Neutrophil (primary cell): Measurements from ENCODE around the gene UFSP2.

ENCODE experiments used
- H3K27ac ChIP-seq: fragments of 200-600 bp; sonication (generic); 2 replicates; pipeline ENCODE4 v1.5.1; 2016; ENCODE audit warnings: mild to moderate bottlenecking, moderate library complexity
- H3K27me3 ChIP-seq: fragments of 200-600 bp; sonication (generic); 2 replicates; pipeline ENCODE4 v1.6.0; 2016; ENCODE audit warnings: mild to moderate bottlenecking
- H3K36me3 ChIP-seq: fragments of 200-600 bp; sonication (generic); 2 replicates; pipeline ENCODE4 v1.5.1; 2017
- H3K4me1 ChIP-seq, 2 experiments: fragments of 200-600 bp in 1 of 2; sonication (generic) in 1 of 2; 1 replicate in 1 of 2; 2 replicates in 1 of 2; pipeline versions ENCODE4 v1.5.1 to v1.6.1; 2013 to 2016; ENCODE audit warnings: low read depth in 1 of 2, low read length in 1 of 2, mild to moderate bottlenecking in 1 of 2, moderate library complexity in 1 of 2; ENCODE audit not compliant: control insufficient read depth in 1 of 2, insufficient read depth in 1 of 2
- H3K4me3 ChIP-seq, 2 experiments: fragments of 200-600 bp in 1 of 2; sonication (generic) in 1 of 2; 1 replicate in 1 of 2; 2 replicates in 1 of 2; pipeline ENCODE4 v1.5.1; 2013 to 2016; ENCODE audit warnings: low read depth in 1 of 2, low read length in 1 of 2, mild to moderate bottlenecking in 1 of 2, moderate library complexity in 1 of 2
- H3K9me3 ChIP-seq: fragments of 200-600 bp; sonication (generic); 2 replicates; pipeline ENCODE4 v1.5.1; 2016
- TF ChIP-seq, protein P1 (sequence below): fragments of 200-600 bp; sonication (generic); IDR thresholded peaks from 2 replicates; pipeline ENCODE4 v1.5.1; 2016; ENCODE audit warnings: antibody characterized with exemption

UFSP2 gene

DNA sequence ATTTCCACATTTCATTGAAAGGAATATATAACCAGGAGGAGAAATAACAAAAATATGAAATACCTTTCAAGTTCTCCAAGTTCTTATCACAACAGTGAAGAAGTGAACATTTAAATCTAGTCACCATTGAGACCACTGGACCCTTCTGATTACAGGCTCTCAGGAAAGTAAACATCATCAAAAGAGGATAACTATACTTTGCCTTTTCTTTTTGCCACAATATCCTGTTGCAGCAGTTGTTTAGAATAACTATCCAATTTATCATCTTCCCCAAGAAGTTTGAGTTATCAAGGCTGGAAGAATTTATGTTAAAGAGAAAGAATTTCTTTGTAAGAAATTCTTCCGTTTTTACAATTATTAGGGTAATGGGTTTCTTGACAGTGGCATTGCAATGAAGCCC lies 33.6 kb downstream of the UFSP2 start:
- Histone ChIP-seq H3K27ac (no peak overlapping the region), H3K27me3 (peaks cover 64% of the 10 kb centered on the region), H3K36me3 (no peaks in the 10 kb centered on the region), H3K4me3 (no peak overlapping the region), H3K9me3 (no peaks in the 10 kb centered on the region), H3K4me1 (peaks cover 16 to 19% of the 10 kb centered on the region in 2 experiments)
- TF ChIP-seq, protein P1, sequence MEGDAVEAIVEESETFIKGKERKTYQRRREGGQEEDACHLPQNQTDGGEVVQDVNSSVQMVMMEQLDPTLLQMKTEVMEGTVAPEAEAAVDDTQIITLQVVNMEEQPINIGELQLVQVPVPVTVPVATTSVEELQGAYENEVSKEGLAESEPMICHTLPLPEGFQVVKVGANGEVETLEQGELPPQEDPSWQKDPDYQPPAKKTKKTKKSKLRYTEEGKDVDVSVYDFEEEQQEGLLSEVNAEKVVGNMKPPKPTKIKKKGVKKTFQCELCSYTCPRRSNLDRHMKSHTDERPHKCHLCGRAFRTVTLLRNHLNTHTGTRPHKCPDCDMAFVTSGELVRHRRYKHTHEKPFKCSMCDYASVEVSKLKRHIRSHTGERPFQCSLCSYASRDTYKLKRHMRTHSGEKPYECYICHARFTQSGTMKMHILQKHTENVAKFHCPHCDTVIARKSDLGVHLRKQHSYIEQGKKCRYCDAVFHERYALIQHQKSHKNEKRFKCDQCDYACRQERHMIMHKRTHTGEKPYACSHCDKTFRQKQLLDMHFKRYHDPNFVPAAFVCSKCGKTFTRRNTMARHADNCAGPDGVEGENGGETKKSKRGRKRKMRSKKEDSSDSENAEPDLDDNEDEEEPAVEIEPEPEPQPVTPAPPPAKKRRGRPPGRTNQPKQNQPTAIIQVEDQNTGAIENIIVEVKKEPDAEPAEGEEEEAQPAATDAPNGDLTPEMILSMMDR = no peak

DNA sequence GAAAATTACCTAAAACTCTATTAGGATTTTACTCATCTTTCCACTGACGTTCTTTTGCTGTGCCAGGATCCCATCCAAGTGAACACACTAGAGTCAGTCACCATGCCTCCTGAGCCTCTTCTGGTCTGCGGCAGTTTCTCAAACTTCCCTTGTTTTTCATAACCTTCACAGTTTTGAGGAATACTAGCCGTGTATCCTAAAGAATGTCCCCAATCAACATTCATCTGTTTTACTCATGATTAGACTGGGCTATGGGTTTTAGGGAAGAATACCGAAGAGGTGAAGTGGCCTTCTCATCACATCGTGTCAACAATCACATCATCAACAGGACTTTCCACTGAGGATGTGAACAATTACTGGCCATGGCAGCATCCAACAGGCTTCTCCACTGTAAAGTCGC lies 34.8 kb downstream of the UFSP2 start:
- Histone ChIP-seq H3K36me3 (no peaks in the 10 kb centered on the region), H3K9me3 (no peaks in the 10 kb centered on the region)

DNA sequence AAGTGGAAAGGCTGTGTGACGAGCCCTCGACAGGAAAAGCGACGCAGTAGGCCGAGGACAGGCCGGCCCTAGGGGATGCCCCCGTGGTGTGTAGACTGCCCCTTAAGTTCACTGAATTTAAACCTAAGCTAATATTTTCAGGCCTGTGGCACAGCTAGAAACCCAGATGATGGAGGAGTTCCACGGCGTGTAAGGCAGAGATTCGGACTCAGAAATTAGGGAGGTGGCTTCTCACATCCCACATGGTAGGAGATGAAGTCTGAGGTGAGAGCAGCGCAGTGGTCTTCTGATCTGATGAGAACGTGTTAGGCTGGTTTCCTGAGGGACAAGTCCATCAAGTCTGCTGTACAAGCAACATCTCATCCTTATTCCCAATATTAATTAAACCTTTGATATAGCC lies 37.8 kb downstream of the UFSP2 start:
- Histone ChIP-seq H3K36me3 (no peaks in the 10 kb centered on the region), H3K9me3 (no peaks in the 10 kb centered on the region), H3K4me3 (no peak overlapping the region), H3K27me3 (peaks cover 80% of the 10 kb centered on the region), H3K27ac (no peak overlapping the region), H3K4me1 (peaks cover 0 to 9% of the 10 kb centered on the region in 2 experiments)
- TF ChIP-seq, protein P1 = no peak

More for the DNA sequence above, 34.8 kb downstream of the UFSP2 start:
- H3K27ac ChIP-seq = no peak overlapping the region
- peaks cover 10 to 11% of the 10 kb centered on the region in 2 experiments for H3K4me1 ChIP-seq
- no peak overlapping the region for H3K4me3 ChIP-seq
- TF ChIP-seq, protein P1 = no peak
- peaks cover 72% of the 10 kb centered on the region for H3K27me3 ChIP-seq

DNA sequence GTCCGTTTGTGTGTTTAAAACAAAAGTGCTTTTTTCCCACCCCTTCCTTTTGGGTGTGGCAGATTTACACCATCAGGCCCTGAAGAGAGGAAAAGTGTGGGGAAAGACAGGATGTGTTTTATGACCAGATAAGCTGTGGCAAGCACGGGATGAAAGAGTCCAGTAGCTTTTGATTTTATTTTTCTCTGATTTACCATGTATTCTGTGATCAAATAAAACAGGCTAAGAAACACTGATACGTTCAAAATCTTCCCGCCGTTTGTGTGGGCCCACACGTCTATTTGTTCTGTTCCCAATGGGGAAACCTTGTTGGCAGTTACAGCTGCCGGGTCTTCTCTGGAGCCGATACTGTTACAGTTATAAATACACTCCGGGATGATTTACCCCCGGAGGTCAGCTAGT lies 40.8 kb downstream of the UFSP2 start:
- no peaks in the 10 kb centered on the region for H3K9me3 ChIP-seq
- H3K36me3 ChIP-seq = no peaks in the 10 kb centered on the region
- TF ChIP-seq, protein P1 = no peak
- no peak overlapping the region for H3K27ac ChIP-seq
- peaks cover 70% of the 10 kb centered on the region for H3K27me3 ChIP-seq
- H3K4me1 ChIP-seq = peaks cover 0 to 9% of the 10 kb centered on the region in 2 experiments
- H3K4me3 ChIP-seq = peak overlapping the region in 1 of 2 experiments; percentile 7

DNA sequence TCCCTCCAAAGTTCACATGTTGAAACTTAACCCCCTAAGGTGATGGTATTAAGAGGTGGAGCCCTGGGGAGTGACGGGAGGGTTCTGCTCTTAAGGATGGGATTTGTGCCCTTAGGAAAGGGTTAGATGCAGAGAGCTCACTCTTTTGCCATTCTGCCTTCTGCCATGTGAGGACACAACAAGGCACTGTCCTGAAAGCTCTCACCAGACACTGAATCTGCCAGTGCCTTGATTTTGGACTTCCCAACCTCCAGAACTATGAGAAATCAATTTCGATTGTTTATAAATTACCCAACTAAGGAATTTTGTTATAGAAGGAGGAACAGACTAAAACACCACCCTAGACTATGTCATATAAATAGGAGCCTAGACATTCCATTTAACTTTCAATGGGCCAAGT lies 41.7 kb downstream of the UFSP2 start:
- TF ChIP-seq, protein P1 = no peak
- Histone ChIP-seq H3K9me3 (no peaks in the 10 kb centered on the region), H3K4me3 (no peak overlapping the region), H3K27ac (no peak overlapping the region), H3K4me1 (peaks cover 0 to 9% of the 10 kb centered on the region in 2 experiments), H3K27me3 (peaks cover 63% of the 10 kb centered on the region), H3K36me3 (no peaks in the 10 kb centered on the region)

DNA sequence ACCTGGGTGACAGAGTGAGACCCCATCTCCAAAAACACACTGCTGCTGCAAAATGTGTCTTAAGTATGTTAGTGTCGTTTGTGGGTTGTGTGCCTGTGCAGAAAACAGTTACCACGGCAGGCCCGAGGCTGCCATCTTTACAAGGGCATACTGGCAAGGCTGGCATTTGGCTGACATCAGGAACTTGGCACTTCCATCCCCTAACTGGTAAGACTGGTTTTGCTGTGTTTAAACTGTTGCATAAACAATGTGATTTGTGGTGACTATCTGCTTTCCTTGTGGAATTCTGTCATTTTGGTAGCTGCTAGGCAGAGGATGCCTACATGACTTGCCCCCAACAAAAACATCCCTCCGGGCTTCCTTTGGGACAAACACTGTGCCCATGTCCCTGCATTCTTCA lies 42.3 kb downstream of the UFSP2 start:
- Histone ChIP-seq H3K4me3 (no peak overlapping the region), H3K36me3 (no peaks in the 10 kb centered on the region), H3K4me1 (peaks cover 0 to 9% of the 10 kb centered on the region in 2 experiments), H3K27ac (no peak overlapping the region), H3K27me3 (peaks cover 63% of the 10 kb centered on the region), H3K9me3 (no peaks in the 10 kb centered on the region)
- TF ChIP-seq, protein P1 = no peak
